ENCODE results near the gene ARHGAP10.

ARHGAP10 gene

DNA sequence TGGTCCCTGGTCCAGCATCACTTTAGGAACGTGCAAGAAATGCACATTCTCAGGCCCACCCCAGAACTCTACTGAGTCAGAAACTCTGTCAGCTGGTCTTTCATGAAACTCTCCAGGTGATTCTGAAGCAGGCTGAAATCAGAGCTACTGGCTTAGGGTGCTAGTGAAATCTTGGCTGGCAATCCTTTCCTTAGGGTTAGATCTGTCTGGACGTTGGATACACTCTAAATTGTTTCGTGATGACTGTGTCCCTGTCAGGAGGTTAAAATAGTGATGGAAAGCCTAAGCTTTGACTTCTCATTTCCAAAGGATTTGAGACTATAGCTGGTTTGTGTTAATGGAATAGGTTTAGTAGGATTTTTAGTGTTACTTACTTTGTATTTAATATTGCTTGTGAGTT is 99.1 kb downstream of the ARHGAP10 start:
- DNase-seq = no peak

DNA sequence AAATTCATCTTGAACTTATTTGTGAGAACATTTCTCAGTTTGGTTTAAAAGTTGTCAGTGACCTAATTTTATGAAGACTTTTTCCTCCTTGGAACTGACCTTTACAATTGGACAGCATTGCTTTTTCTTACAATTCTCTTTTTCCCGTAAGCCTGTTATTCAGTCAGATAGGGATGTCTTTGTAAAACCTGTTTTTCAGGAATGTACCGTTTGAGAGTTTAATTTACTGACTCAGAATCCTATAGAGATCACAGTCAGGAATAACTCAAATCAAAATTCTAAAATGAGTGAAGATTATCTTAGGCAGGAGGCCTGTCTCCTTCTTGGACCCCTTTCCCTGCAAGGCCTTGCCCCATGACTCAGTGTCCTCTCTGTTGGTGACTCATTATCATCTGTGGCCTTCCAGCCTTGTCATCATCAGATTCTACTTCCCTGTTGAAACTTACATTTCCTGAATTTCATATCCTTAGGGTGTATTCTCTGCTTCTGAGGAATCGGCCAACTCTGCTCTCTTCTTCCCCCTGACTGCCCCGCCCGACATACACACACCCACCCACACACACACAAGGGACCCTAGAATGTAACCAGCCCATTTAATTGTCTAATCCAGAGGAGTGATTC is 99.8 kb downstream of the ARHGAP10 start:
- DNase-seq = no peak

DNA sequence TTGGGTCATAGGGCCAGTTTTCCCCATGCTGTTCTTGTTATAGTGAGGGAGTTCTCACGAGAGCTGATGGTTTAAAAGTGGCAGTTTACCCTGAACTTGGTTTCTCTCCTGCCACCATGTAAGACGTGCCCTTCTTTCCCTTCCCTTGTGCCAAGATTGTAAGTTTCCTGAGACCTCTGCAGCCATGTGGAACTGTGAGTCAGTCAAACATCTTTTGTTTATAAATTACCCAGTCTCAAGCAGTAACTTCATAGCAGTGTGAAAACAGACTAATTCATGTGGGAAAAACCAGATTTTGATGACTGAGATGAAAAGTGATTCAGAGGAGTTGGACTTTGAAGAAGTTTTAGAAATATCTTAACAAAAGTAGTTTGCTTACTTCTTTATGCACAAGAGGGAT is 101.4 kb downstream of the ARHGAP10 start:
- no peak for DNase-seq

DNA sequence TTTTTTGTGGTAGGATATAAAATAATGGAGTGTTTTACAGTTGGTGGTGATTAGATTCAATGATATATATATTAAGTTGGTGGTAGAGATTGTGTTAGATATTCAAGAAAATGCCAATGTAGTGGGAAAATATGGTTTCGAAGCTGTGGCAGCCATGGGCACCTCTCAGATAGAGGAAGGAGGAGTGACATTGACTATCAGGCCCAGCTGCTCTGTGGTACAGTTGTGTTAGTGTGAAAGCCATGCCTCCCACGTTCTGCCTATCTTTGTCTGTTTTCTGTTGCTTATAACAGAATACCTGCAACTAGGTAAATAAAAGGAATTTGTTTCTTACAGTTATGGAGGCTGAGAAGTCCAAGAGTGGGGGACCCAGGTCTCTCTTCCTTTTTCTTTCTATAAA is 101.9 kb downstream of the ARHGAP10 start:
- DNase-seq = no peak

DNA sequence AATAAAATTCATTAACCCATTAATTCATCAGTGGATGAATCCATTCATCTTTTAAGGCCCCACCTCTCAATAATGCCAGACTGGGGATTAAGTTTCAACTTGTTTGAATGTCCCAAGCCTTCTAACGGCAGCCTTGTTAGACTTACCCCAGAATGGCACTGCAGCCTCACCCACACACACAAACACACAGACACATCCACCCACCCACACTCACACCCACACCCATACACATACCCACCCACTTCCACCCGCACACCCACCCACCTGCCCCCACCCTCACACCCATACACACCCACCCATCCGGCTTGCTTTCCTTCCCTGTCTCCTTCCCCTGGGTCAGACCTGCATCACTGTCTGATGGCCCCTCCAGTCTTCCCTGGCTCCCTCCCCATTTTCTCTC is 102.6 kb downstream of the ARHGAP10 start:
- no peak for DNase-seq

DNA sequence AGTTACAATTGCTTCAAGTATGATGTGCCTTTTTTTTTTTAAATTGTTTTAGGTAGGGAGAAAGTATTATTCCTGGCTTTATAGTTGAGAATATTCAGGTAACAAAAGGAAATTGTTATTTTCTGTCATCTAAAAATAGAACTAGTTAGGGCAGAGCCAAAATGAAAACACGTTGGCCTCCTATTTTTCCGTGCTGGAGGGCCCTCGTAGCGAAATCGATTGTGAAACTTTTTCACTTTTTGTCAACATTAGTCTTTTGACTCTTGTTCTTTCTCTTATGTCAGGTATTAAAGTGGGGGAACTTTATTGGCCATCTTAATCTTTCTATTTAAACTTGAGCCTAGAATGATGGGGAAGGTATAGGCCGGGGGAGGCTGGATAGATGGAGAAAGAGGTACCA is 104.9 kb downstream of the ARHGAP10 start:
- no peak for DNase-seq

DNA sequence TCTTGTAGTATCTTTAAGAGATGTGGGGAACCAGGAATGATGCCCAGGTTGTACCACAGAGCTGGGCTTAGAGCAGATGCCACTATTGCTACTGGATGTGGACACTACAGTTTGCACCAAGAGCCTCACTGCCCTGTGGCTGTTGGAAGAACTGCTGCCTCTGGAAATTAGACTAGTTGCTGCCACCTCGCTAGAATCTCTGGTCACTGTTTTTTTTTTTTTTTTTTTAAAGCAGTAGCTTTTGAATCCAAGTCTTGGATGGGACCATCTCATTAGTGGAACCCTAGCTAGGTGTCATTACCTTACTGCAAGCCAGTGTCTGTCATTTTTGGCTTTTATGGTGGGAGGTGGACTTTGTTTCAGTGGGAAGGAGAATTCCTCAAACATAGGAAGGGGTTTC is 105.5 kb downstream of the ARHGAP10 start:
- no peak for DNase-seq

DNA sequence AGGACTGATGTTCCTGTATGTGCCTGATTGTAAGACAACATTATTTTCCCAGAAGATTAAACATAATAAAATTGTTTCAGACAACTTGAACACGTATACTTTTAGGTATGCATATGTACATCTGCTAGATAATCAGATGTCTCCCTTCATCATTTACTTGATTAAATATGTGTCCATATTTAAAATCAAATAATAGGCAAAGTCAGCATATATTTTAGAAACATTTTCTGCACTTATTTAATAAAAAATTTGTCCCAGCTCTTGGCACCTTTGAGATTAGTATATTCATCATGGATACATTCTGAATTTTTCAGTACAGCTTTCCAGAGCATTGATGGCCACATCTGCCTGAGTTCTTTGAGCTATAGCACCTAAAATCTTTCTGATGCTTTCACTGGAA is 106.0 kb downstream of the ARHGAP10 start:
- no peak for DNase-seq

DNA sequence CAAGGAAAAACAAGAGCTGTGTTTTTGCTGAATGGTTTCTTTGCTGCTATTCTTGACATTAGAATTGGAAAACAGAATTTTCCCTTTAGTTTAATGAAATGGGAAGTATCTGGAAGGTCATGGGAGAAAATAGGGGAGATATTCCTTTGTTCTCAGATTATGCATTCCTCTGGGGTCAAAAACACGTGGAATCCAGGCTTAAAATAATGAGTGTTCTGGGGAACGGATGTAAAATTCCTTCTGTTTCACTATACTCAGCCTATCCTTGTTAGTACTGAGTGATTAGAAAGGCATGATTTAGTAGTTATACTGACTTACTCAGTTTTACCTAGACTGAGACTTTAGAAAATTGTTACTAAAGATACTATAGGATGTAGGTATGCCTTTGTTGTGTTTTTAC is 107.3 kb downstream of the ARHGAP10 start:
- DNase-seq = no peak

DNA sequence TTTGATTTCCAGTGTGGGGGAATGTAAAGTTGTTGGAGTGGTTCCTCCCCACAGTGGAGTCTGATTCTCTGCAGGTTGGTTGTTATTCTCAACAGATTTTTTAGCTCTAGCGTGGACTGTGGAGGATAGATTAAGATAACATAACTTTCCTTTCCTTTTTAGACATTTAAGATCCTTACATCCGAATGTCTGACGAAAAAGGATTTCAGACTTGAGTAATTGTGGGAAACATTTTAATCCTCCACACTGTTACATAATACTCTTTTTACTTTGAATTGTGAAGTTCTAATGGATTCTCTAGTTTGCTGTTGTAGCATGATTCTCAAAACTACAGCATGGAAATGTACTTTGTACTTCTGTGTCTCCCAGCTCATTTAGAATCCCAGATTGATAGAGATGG is 107.8 kb downstream of the ARHGAP10 start:
- DNase-seq = no peak

DNA sequence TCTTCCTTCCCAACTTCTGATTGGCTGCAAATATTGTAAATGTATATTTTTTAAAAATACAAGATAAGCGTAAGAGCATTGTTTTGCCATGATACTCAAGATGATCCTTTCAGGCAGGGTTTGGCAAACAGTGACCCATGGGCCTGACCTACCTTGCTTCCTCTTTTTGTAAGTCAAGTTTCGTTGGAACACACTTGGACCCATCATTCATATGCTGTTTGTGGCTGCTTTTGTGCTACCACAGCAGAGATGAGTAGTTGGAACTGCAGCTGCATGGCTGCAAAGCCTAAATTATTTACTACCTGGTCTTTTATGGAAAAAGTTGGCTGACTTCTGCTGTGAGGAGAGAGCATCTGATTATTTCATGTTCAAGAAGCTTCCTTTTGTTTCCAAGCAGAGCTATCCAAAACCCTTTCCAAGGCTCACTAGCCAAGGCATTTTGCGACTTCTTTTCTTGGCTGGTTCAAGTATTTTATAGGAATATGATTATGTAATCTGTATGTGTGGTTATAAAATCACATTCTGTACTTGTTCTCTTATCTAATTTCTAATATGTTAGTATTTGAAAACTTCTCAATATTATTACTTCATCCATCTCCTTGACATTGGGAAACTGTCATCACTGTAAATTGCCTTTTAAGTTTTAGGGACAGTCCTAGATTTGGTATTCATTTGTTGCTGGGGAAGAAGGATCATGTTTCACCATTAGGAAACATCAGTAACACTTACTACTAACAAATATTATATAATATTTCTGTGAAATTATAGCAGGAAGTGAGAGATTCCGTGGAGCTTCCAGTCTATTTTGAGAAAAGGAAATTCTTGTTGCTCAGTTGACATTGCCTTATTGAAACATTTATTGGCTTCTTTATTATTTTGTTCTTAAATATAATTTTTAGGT is 109.2 kb downstream of the ARHGAP10 start:
- DNase-seq = no peak

DNA sequence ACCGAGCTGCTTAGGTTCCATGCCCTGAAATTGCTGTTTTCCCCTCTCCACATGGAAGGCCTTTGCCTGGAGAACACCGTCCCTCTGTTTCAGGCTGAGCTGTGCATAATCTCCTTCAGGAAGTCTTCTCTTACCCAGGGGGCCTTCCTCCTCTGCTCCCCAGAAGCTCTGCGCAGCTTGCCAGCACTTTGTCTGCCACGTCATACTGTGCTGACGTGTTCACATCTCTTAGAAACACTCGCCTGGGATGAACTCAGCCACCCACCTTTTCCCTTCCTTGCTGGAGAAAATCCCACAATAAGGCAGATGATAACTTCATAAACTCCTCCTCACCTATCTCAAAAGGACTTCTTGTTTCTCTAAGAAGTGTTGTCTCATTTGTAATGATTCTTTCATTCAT is 110.7 kb downstream of the ARHGAP10 start:
- no peak for DNase-seq

DNA sequence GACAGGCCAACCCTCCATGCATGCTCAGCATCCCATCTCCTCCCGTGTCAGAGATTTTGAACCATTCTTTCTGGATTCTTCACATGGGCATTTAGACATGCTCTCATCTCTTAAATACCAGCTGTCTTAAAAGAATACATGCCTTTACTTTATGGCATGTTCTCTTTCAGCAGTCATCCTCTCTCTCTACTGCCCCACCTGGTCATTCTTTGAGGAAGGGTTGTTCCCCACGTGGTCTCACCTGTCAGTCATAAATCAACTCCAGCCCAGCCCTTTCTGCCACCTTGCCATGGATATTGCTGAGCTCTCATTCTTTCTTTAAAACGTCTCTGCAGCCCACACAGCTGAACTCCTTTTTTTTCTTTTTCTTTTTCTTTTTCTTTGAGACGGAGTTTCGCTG is 111.3 kb downstream of the ARHGAP10 start:
- no peak for DNase-seq

DNA sequence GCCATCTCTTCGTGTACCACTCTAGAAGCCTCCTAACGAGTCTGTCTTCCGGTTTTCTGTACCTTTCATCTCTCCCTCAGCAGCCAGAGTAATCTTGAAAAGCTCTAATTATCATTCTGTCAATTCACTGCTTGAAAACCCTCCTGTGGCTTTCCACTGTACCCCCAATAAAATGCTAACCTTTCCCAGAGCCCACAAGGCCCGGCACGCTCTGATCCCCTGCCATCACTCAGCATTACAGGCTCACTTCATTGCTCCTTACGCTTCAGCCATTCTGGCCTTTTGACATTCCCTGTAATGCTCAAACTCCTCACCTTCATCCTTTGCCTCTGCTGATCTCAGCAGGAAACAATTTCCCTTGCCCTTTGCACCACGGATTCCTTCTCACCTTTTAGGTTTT is 112.9 kb downstream of the ARHGAP10 start:
- DNase-seq = no peak

DNA sequence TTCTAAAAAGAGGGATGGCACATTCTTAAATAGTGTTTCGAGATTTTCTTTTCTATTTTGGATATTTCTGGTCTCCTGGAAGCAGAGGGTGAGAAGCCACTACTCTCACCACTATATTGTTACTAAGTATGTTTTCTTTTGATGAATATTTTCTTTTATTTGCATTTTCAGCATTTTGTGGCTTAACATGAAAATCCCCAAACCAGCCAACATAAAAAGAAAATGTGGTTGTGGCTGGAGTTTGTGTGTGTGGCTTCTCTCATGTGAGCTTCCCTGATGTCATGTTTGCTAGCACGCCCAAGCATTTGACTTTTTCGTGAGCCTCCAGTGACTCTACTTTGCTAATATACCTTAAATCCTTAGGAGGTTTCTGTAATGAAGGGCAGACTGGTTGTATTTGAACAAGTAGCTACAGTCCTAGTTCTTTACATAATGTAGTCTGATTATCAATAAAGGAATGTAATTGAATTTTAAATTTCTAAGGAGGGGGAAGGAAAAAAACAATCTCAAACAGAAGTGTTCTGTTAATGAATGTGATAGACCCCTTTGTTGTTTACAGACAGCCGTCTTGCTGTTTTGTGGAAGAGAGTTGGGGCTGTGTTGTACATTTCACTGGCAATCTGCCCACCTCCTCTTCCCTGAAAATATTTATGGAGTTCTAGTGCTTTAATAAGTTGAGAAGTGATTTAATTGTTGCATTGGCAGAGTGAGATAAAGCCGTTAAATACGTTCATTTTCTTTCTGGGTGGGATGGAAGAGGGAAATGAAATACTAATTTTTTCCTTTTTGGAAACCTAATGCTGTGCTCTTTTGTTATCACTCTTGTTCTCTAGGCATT is 114.6 kb downstream of the ARHGAP10 start:
- no peak for DNase-seq

DNA sequence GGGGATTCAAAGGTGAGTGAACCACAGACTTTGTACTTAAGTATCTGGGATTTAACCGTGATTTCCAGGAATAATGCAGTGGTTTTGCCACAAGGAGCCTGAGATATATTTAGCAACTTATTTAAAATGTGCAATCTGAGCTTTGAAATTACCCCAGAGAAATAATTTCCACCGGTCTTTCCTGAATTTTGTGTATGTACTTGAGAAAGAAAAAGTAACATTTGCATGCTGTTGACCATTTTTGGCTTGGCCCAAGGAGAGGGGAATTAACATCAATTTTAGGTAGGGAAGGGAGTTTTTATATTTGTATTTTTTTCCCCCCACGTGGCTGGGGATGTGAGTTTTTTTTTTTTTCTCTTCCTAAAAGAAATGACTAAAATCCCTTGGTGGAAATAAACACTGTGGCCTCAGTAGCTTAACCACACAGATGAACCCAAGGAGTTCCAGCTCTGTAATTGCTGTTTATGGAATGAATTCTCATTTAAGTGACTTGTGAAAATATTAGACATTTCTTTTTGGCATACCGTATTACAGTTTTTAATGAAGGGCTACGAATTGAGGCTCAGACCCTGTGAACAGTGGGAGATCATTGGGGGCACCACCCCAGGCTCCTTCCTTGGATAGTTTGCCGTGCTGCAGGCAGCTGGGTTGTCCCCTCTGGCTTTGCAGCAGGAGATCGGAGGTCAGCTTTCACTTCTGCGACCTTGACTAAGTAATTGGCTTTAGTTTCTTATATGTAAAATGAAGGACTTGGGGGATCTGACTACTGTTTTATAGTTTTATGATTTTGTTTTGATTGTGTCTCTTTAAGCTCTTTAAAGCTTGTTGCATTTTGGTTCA is 116.1 kb downstream of the ARHGAP10 start:
- DNase-seq = no peak

DNA sequence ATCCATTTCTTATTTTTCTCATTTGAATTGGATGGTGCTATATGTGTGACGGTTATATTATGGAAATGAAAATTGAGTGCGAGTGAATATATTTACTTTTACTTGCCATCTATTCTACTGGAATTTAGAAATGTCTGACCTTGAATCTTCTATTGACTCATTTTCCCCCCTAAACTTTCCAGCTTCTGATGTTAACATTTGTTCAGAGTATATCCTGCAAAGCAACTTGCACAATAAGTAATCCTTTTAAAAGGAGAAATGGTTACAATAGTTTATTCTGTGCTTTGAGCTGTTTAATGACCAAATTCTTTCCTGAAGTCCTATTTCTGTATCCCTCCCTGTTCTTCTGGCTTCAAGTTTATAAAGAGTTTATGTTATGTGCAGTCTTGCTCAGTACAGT is 116.7 kb downstream of the ARHGAP10 start:
- DNase-seq = no peak

DNA sequence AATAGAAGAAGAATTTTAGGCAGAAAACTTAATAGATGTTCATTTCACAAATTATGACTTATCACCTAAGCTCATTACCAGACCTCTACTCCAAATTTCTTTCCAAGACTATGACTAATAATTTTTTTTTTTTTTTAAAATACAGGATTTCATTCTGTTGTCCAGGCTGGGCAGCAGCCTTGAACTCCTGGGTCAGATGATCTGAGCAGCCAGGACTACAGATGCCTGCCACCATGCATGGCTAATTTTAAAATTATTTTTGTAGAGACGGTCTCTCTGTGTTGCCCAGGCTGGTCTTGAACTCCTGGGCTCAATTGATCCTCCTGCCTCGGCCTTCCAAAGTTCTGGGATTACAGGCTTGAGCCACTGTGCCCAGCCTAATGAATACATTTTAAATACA is 119.2 kb downstream of the ARHGAP10 start:
- no peak for DNase-seq

DNA sequence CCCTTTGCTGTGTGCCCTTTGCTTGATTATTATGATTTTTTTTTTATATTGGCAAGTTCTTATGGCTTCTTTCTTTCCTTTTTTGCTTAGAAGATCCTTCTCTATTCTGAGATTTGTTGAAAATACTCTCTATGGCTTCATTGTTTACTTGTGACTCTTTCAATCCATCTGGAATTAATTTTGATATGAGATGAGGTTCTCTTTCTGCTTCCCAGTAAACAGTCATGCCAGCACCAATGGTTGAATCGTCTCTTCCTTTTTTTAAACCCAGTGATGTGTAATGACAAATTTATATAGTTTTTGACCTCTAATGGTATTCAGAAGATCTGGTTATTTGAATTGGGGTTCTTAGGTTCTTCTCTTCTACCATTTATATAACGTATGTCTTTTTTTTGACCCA is 121.8 kb downstream of the ARHGAP10 start:
- no peak for DNase-seq

DNA sequence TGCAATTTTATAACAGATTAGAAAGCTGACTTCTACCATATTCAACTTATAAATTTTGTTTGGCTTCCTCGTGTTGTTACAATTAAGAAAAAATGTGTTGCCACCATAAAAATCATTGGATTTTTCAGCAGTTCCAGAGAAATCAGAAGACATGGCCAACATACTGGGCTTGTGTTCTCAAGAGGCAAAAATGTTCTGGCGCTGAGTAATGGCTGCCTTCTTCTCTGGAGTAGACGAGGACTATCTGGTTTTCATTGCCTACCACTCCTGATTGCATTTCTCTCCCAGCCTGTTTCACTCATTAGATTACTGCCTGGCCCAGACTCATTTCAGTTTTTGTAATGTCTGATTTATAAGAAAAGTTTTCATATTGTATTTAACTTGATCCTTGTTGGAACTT is 122.3 kb downstream of the ARHGAP10 start:
- no peak for DNase-seq

DNA sequence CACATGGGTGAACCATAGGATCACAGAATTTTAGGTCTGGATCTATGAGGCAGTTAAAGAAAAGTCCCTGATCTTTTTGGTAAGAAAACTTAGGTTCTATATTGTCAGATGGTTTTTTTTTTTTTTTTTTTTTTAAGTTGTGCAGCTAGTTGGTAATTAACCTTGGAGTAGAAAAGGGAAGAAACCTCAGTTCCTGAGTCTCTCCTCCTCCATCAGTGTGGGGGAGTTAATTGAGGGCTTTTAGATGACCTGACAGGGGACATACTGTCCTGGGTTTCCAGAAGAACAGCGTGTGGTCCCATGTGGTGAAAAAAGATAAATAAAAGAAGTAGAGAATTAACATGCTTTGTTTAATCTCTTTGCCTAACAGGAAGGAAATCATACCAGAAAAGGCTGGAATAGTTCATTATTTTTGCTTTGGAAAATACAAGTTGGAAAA is 123.7 kb downstream of the ARHGAP10 start:
- no peak for DNase-seq

DNA sequence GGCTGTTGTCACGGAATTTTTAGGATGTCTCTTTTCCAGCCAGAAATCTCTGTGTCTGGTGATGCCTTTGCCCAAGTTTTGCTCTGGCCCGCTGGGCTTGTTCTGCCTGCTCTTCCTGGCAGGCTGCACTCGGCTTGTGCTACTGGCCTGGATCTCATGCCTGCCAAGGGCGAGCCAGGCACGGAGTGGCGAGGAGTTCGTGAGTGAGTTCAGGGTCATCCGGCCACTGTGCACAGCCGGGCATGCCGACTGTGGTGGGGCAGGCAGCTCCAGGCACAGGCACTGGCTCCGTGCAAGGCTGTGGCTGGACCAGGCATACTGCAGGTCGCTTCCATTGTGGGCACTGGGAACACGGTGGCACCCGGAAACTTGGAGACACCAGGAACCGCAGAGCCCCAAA is 129.1 kb downstream of the ARHGAP10 start:
- DNase-seq = no peak

All from stimulated activated CD4-positive, alpha-beta T cell treated with anti-CD3 and anti-CD28 coated beads, Interleukin-4, amount 100 ng/mL, for 1 hour (primary cell).